H1 (cell line): ENCODE measurements around the gene TTR. TPM values are rescaled to one million over a fixed set of nuclear protein-coding genes. Genes with fewer than 3 reads are reported as not detected.

Experiments used
- CTCF ChIA-PET: fragments of 300-600 bp; sonication (Branson Sonifier 250); formaldehyde crosslinking; loops from one replicate; lab custom pipeline; 2021; ENCODE audit not compliant: partially characterized antibody; lab: Charles Lee
- POLR2A ChIA-PET: fragments of 300-600 bp; sonication (Branson Sonifier 250); formaldehyde crosslinking; loops from one replicate; lab custom pipeline; 2021; ENCODE audit warnings: inconsistent platforms; ENCODE audit not compliant: partially characterized antibody; lab: Charles Lee
- DNase-seq, 2 experiments: peaks; one replicate each; pipeline versions ENCODE4 v3.0.0 to v3.0.0-alpha.2; 2010 to 2022; ENCODE audit warnings: low spot score in 2 of 2, low read depth in 1 of 2, mixed read lengths in 1 of 2
- FAIRE-seq: peaks from 2 replicates; lab custom pipeline; 2011; peaks lifted over from hg19 to GRCh38; lab: Jason Lieb, UNC
- H2AFZ ChIP-seq: 2 replicates; pipeline ENCODE4 v1.8.1; 2012; ENCODE audit warnings: low read length, inconsistent platforms
- H2AK5ac ChIP-seq: 2 replicates; pipeline ENCODE4 v1.6.1; 2013; ENCODE audit warnings: low read depth, low read length
- H2BK120ac ChIP-seq: replicated peaks from 2 replicates; pipeline ENCODE3; 2013; ENCODE audit warnings: low read depth, low read length, inconsistent platforms
- H2BK12ac ChIP-seq: 2 replicates; pipeline ENCODE4 v1.6.1; 2013; ENCODE audit warnings: low read depth, low read length
- H2BK15ac ChIP-seq: 2 replicates; pipeline ENCODE4 v1.6.1; 2013; ENCODE audit warnings: low read length
- H2BK20ac ChIP-seq: 2 replicates; pipeline ENCODE4 v1.6.1; 2013; ENCODE audit warnings: low read length
- H2BK5ac ChIP-seq: 2 replicates; pipeline ENCODE4 v1.6.1; 2013; ENCODE audit warnings: low read depth, low read length
- H3K14ac ChIP-seq: 2 replicates; pipeline ENCODE4 v1.6.1; 2013; ENCODE audit warnings: inconsistent platforms; ENCODE audit not compliant: insufficient read length
- H3K18ac ChIP-seq: 2 replicates; pipeline ENCODE4 v1.6.1; 2013; ENCODE audit warnings: low read length; ENCODE audit errors: extremely low read depth
- H3K23ac ChIP-seq: 2 replicates; pipeline ENCODE4 v1.6.1; 2013; ENCODE audit warnings: inconsistent platforms; ENCODE audit not compliant: insufficient read length
- H3K23me2 ChIP-seq: 2 replicates; pipeline ENCODE4 v1.6.1; 2013; ENCODE audit warnings: low read depth, low read length
- H3K27ac ChIP-seq: 2 replicates; pipeline ENCODE4 v1.6.1; 2011; ENCODE audit warnings: low read depth, low read length, inconsistent platforms
- H3K27me3 ChIP-seq, 4 experiments: replicated peaks in 1 of 4; 1 replicate in 1 of 4; 2 replicates in 3 of 4; pipeline versions ENCODE4 v1.6.1 to v1.8.1; 2011 to 2013; ENCODE audit warnings: low read length in 3 of 4, mild to moderate bottlenecking in 3 of 4, inconsistent platforms in 2 of 4, mixed read lengths in 2 of 4, moderate library complexity in 1 of 4; ENCODE audit not compliant: control insufficient read depth in 3 of 4, insufficient read depth in 3 of 4; ENCODE audit errors: extremely low read depth in 1 of 4
- H3K36me3 ChIP-seq, 4 experiments: 2 replicates each; pipeline versions ENCODE4 v1.6.1 to v1.8.1; 2011 to 2013; ENCODE audit warnings: mild to moderate bottlenecking in 4 of 4, low read length in 3 of 4, moderate library complexity in 2 of 4, control low read depth in 1 of 4, inconsistent platforms in 1 of 4; ENCODE audit not compliant: insufficient read depth in 4 of 4, control insufficient read depth in 2 of 4
- H3K4ac ChIP-seq: replicated peaks from 2 replicates; pipeline ENCODE3; 2013; ENCODE audit warnings: low read length, low read depth, mixed read lengths, inconsistent platforms; ENCODE audit not compliant: insufficient read length
- H3K4me1 ChIP-seq, 4 experiments: replicated peaks in 1 of 4; 1 replicate in 1 of 4; 2 replicates in 3 of 4; pipeline versions ENCODE4 v1.6.1 to v1.8.1; 2011 to 2013; ENCODE audit warnings: low read length in 3 of 4, inconsistent platforms in 2 of 4, mixed read lengths in 1 of 4; ENCODE audit not compliant: insufficient read depth in 4 of 4, control insufficient read depth in 3 of 4
- H3K4me2 ChIP-seq, 2 experiments: 2 replicates each; pipeline versions ENCODE4 v1.6.1 to v1.8.1; 2011 to 2013; ENCODE audit warnings: low read depth in 2 of 2, low read length in 2 of 2, control low read depth in 1 of 2, inconsistent platforms in 1 of 2, mild to moderate bottlenecking in 1 of 2; ENCODE audit not compliant: insufficient read depth in 1 of 2
- H3K4me3 ChIP-seq, 4 experiments: fragments of 200-600, 300-600 bp in 1 of 4; sonication (generic), shearing (Covaris generic), sonication (Bioruptor Twin) in 1 of 4; 2 replicates each; pipeline versions ENCODE4 v1.5.1 to v1.8.1; 2011 to 2016; ENCODE audit warnings: low read length in 4 of 4, low read depth in 3 of 4, control low read depth in 2 of 4, inconsistent platforms in 2 of 4, mild to moderate bottlenecking in 2 of 4, mixed read lengths in 1 of 4, moderate library complexity in 1 of 4; ENCODE audit not compliant: insufficient read depth in 2 of 4; ENCODE audit errors: extremely low read depth in 1 of 4
- H3K56ac ChIP-seq: replicated peaks from 2 replicates; pipeline ENCODE3; 2013; ENCODE audit warnings: low read depth, mild to moderate bottlenecking, mixed read lengths, low read length, inconsistent platforms; ENCODE audit not compliant: insufficient read length
- H3K79me1 ChIP-seq: 2 replicates; pipeline ENCODE4 v1.6.1; 2013; ENCODE audit warnings: low read depth, low read length, control low read depth
- H3K79me2 ChIP-seq, 2 experiments: 2 replicates each; pipeline versions ENCODE4 v1.6.1 to v1.8.1; 2012 to 2013; ENCODE audit warnings: low read length in 2 of 2, mild to moderate bottlenecking in 2 of 2, inconsistent platforms in 1 of 2; ENCODE audit not compliant: insufficient read depth in 2 of 2, control insufficient read depth in 1 of 2
- H3K9ac ChIP-seq, 4 experiments: replicated peaks in 1 of 4; 1 replicate in 1 of 4; 2 replicates in 3 of 4; pipeline versions ENCODE4 v1.6.1 to v1.8.1; 2011 to 2013; ENCODE audit warnings: low read depth in 3 of 4, low read length in 3 of 4, control low read depth in 2 of 4, mild to moderate bottlenecking in 2 of 4, moderate library complexity in 2 of 4, inconsistent platforms in 1 of 4; ENCODE audit errors: extremely low read depth in 1 of 4
- H3K9me3 ChIP-seq, 2 experiments: 2 replicates each; pipeline versions ENCODE4 v1.6.1 to v1.8.1; 2012 to 2013; ENCODE audit warnings: mild to moderate bottlenecking in 2 of 2, moderate library complexity in 2 of 2, control low read depth in 1 of 2, inconsistent platforms in 1 of 2, low read depth in 1 of 2, low read length in 1 of 2, mixed read lengths in 1 of 2; ENCODE audit not compliant: insufficient read depth in 2 of 2
- H4K20me1 ChIP-seq, 2 experiments: replicated peaks in 1 of 2; 2 replicates each; pipeline versions ENCODE3 to v1.8.1; 2011 to 2013; ENCODE audit warnings: inconsistent platforms in 2 of 2, low read length in 2 of 2, mild to moderate bottlenecking in 1 of 2; ENCODE audit not compliant: insufficient read depth in 2 of 2, control insufficient read depth in 1 of 2
- H4K5ac ChIP-seq: 2 replicates; pipeline ENCODE4 v1.6.1; 2013; ENCODE audit warnings: low read length, low read depth, mixed read lengths, inconsistent platforms; ENCODE audit not compliant: insufficient read length
- H4K8ac ChIP-seq: 2 replicates; pipeline ENCODE4 v1.8.0; 2013; ENCODE audit warnings: mild to moderate bottlenecking, moderate library complexity, low read length, inconsistent platforms; ENCODE audit not compliant: insufficient read depth; ENCODE audit errors: extremely low read depth
- H4K91ac ChIP-seq: replicated peaks from 2 replicates; pipeline ENCODE3; 2013; ENCODE audit warnings: low read length, mixed read lengths, inconsistent platforms; ENCODE audit not compliant: insufficient read length
- WGBS, 2 experiments: shearing (Covaris generic) in 1 of 2; methylation state at CpG; one replicate each; pipeline versions ENCODE4 v1.1.6 to v1.1.7; 2013 to 2015; ENCODE audit warnings: low lambda C conversion rate in 2 of 2, mixed read lengths in 2 of 2, inconsistent platforms in 1 of 2, low coverage in 1 of 2, missing lambda C conversion rate in 1 of 2; ENCODE audit not compliant: insufficient replicate concordance in 2 of 2, insufficient coverage in 1 of 2, insufficient read length in 1 of 2; ENCODE audit errors: extremely low coverage in 1 of 2, missing lambda C conversion rate in 1 of 2; 5-methylcytosine and 5-hydroxymethylcytosine counted together
- polyA plus RNA-seq, 7 experiments: library from polyadenylated mRNA; depleted of rRNA in 3 of 7; stranded (reverse) in 5 of 7; unstranded in 2 of 7; fragments of >200 nt in 5 of 7; fragments of 200-250 nt in 2 of 7; gene quantifications; 1 replicate in 5 of 7; 2 replicates in 1 of 7; 4 replicates in 1 of 7; pipeline versions ENCODE4 v1.2.1 to v1.2.3, GENCODE V29; 2011 to 2013; ENCODE audit warnings: missing spikeins in 2 of 7, mixed read lengths in 2 of 7
- total RNA-seq: library from RNA; stranded (reverse); fragmentation: NEBNext Ultra II Directional; extraction: Animal tissue kit (Norgen Biotek cat#: 25700); gene quantifications from 2 replicates; pipeline ENCODE4 v1.2.1, GENCODE V29; 2021

The TTR gene
- total and polyA plus RNA-seq, 2 of the 8 experiments (the other 6 are each of a cell fraction or from before 2014, with no cell fraction given) = not detected

- Histone ChIP-seq H3K9me3 (no peaks in the 10 kb centered on the region), H3K14ac (no peak overlapping the region), H2BK120ac (no peak overlapping the region), H4K91ac (no peak overlapping the region), H3K27ac (no peak overlapping the region), H3K79me2 (no peaks in the 10 kb centered on the region), H3K4me3 (no peak overlapping the region), H3K23ac (no peak overlapping the region), H4K20me1 (no peaks in the 10 kb centered on the region), H4K5ac (no peak overlapping the region), H3K27me3 (no peaks in the 10 kb centered on the region), H2AFZ (no peak overlapping the region), H3K18ac (no peak overlapping the region), H3K79me1 (no peaks in the 10 kb centered on the region), H4K8ac (no peak overlapping the region; the same call in 1 of the 2 replicates), H3K9ac (no peak overlapping the region), H3K4me1 (no peaks in the 10 kb centered on the region), H2BK12ac (no peak overlapping the region), H3K36me3 (no peaks in the 10 kb centered on the region), H3K4me2 (no peak overlapping the region), H2BK15ac (no peak overlapping the region), H3K4ac (no peak overlapping the region), H2AK5ac (no peak overlapping the region), H2BK20ac (no peak overlapping the region), H3K23me2 (no peaks in the 10 kb centered on the region), H3K56ac (no peak overlapping the region), H2BK5ac (no peak overlapping the region)
- FAIRE-seq = no peak
- CTCF ChIA-PET = interaction anchor here (1.4 kb wide), 2 partner anchors 10 to 149 kb away, joined by 3 to 5 read pairs; no protein-coding TSS in a partner anchor
- DNase-seq = no peak
- POLR2A ChIA-PET = no interaction called here
- WGBS, 2 experiments = 91% methylated on average over 3 of the region's 3 CpGs; no CpG with 5 or more reads in 1 of the 2 experiments
Observed at GRCh38 chr18:31575515-31576257, 16.0 kb upstream of the TTR start.
